Stimulated activated CD4-positive, alpha-beta T cell treated with anti-CD3 and anti-CD28 coated beads, Interleukin-1b, Interleukin-23, amount 100 ng/mL, for 24 hours (primary cell): ENCODE measurements around the gene OR2J2.
"Not testable (repeated sequence)": the region's sequence is repeated elsewhere in the genome, so short reads cannot be mapped to it uniquely, and the experiment has no call there.

Source experiments
- DNase-seq, 4 experiments: peaks; one replicate each; pipeline ENCODE4 v3.0.0-alpha.2; 2020; ENCODE audit warnings: low read depth in 4 of 4, low spot score in 1 of 4

Gene OR2J2

DNA sequence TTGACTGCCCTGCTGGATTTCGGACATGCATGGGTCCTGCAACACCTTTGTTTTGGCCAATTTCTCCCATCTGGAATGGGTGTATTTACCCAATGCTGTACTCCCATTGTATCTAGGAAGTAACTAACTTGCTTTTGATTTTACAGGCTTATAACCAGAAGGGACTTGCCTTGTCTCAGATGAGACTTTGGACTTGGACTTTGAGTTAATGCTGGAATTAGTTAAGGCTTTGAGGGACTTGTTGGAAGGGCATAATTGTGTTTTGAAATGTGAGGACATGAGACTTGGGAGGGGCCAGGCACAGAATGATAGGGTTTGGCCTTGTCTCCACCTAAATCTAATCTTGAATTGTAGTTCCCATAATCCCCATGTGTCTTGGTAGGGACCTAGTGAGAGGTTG, 47.3 kb downstream of the OR2J2 start:
- not testable (repeated sequence) for DNase-seq
